HEK293 (cell line): ENCODE results near the gene AKAP1.

Source experiments
- TRIM28 ChIP-seq: IDR thresholded peaks from 2 replicates; pipeline ENCODE4 v1.6.1; 2011; ENCODE audit warnings: low read length, control low read depth, borderline replicate concordance
- ZBTB48 ChIP-seq: fragments of 450-650 bp; formaldehyde crosslinking; IDR thresholded peaks from 2 replicates; pipeline ENCODE4 v1.5.1; 2016; ENCODE audit warnings: missing biosample characterization, missing genetic modification characterization
- TF ChIP-seq, protein P1 (sequence below): fragments of 450-650 bp; formaldehyde crosslinking; IDR thresholded peaks from 2 replicates; pipeline ENCODE4 v1.5.1; 2016; ENCODE audit warnings: missing biosample characterization, missing genetic modification characterization

DNA sequence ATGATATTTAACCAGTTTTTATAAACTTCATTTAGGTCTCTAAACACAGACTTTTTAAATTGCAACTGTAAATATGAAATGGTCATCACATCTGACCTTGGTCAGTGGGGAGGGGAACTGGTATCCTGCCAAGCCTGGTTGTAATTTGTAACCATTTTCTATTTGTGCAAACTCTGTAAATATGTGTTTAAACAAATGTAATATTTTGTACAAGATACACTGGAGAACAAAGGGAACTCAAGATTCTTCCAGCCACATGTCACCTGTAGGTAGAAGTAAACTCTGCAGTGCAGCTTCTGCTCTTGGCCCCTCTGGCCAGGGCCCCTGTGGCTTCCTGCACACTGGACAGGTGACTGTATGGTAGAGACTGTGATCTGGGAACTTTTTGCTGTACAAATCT, 35.8 kb downstream of the AKAP1 start:
- TF ChIP-seq TRIM28 (no peak), ZBTB48 (no peak)
- TF ChIP-seq, protein P1, sequence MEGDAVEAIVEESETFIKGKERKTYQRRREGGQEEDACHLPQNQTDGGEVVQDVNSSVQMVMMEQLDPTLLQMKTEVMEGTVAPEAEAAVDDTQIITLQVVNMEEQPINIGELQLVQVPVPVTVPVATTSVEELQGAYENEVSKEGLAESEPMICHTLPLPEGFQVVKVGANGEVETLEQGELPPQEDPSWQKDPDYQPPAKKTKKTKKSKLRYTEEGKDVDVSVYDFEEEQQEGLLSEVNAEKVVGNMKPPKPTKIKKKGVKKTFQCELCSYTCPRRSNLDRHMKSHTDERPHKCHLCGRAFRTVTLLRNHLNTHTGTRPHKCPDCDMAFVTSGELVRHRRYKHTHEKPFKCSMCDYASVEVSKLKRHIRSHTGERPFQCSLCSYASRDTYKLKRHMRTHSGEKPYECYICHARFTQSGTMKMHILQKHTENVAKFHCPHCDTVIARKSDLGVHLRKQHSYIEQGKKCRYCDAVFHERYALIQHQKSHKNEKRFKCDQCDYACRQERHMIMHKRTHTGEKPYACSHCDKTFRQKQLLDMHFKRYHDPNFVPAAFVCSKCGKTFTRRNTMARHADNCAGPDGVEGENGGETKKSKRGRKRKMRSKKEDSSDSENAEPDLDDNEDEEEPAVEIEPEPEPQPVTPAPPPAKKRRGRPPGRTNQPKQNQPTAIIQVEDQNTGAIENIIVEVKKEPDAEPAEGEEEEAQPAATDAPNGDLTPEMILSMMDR (tag by site-specific recombination): no peak
